Head of caudate nucleus (tissue), 42 donors: Measurements from ENCODE around the gene ZMYM4.

Experiments used
- DNase-seq, 42 donors: peaks; one replicate each; pipeline versions ENCODE4 v3.0.0 to v3.0.0-alpha.2; 2020 to 2021; ENCODE audit warnings: mixed read lengths in 7 of 42
- intact Hi-C: fragments of 100-400 bp; cut with DNase I; formaldehyde crosslinking; loops from one replicate; pipeline ENCODE4 v1.15.0; 2022

The ZMYM4 gene

GRCh38 chr1:35470977-35471613 lies 202.6 kb downstream of the ZMYM4 start:
- intact Hi-C loops: no loop called here

More at GRCh38 chr1:35470977-35471613, 202.6 kb downstream of the ZMYM4 start:
- DNase-seq: no peak
